ENCODE data around the gene C1QTNF6.

The C1QTNF6 gene

GRCh38 chr22:37211075-37211865 lies 23.2 kb upstream of the C1QTNF6 start:
- Histone ChIP-seq H3K36me3 (ENCODE audit: control insufficient read depth in 4 of 4, insufficient read depth in 4 of 4, low read length in 3 of 4) (no peaks in the 10 kb centered on the region), H3K4me3 (ENCODE audit: control insufficient read depth in 1 of 7, extremely low read depth in 1 of 7, insufficient read depth in 4 of 7, low read depth in 2 of 7, low read length in 6 of 7) (no peak overlapping the region), H3K27me3 (replicated peaks in 2 of 5; ENCODE audit: control insufficient read depth in 4 of 5, insufficient read depth in 5 of 5, low read length in 4 of 5) (no peaks in the 10 kb centered on the region), H3K9me3 (ENCODE audit: control extremely low read depth in 1 of 5, control insufficient read depth in 4 of 5, insufficient read depth in 2 of 5, low read depth in 1 of 5, low read length in 4 of 5) (no peaks in the 10 kb centered on the region), H3K27ac (ENCODE audit: insufficient read depth in 1 of 2, low read depth in 1 of 2, low read length in 2 of 2, poor library complexity in 1 of 2, severe bottlenecking in 2 of 2) (no peak overlapping the region), H3K4me1 (ENCODE audit: control extremely low read depth in 1 of 4, control insufficient read depth in 4 of 4, insufficient read depth in 4 of 4, low read length in 3 of 4) (peaks cover 0 to 17% (median 3%) of the 10 kb centered on the region in 4 experiments)
- ChIA-PET POLR2A (no interaction called here), CTCF (interaction anchor here (1.0 to 2.9 kb wide), 2 partner anchors 49 to 59 kb away, joined by 3 to 9 read pairs; no protein-coding TSS in a partner anchor)
- no peak for DNase-seq
- 96% methylated on average over 21 of the region's 24 CpGs for WGBS (ENCODE audit: insufficient coverage)

GRCh38 chr22:37210041-37210803 lies 22.2 kb upstream of the C1QTNF6 start:
- ChIA-PET POLR2A (interaction anchor here (0.6 to 0.8 kb wide), 2 partner anchors 10 to 30 kb away, joined by 3 read pairs; no protein-coding TSS in a partner anchor), CTCF (interaction anchor here (0.5 to 2.9 kb wide), 3 partner anchors 10 to 197 kb away, joined by 3 to 17 read pairs (median 9); no protein-coding TSS in a partner anchor)
- Histone ChIP-seq H3K9me3 (ENCODE audit: control extremely low read depth in 1 of 5, control insufficient read depth in 4 of 5, insufficient read depth in 2 of 5, low read depth in 1 of 5, low read length in 4 of 5) (no peaks in the 10 kb centered on the region), H3K4me3 (ENCODE audit: control insufficient read depth in 1 of 7, extremely low read depth in 1 of 7, insufficient read depth in 4 of 7, low read depth in 2 of 7, low read length in 6 of 7) (no peak overlapping the region), H3K27ac (ENCODE audit: insufficient read depth in 1 of 2, low read depth in 1 of 2, low read length in 2 of 2, poor library complexity in 1 of 2, severe bottlenecking in 2 of 2) (no peak overlapping the region), H3K36me3 (ENCODE audit: control insufficient read depth in 4 of 4, insufficient read depth in 4 of 4, low read length in 3 of 4) (no peaks in the 10 kb centered on the region), H3K4me1 (ENCODE audit: control extremely low read depth in 1 of 4, control insufficient read depth in 4 of 4, insufficient read depth in 4 of 4, low read length in 3 of 4) (peaks cover 0 to 10% (median under 1%) of the 10 kb centered on the region in 4 experiments), H3K27me3 (replicated peaks in 2 of 5; ENCODE audit: control insufficient read depth in 4 of 5, insufficient read depth in 5 of 5, low read length in 4 of 5) (no peaks in the 10 kb centered on the region)
- WGBS (ENCODE audit: insufficient coverage), result 98% methylated on average over 13 of the region's 15 CpGs
- no peak for DNase-seq

- ChIA-PET CTCF (interaction anchor here (0.5 to 2.9 kb wide), 4 partner anchors 9 to 198 kb away, joined by 3 to 17 read pairs (median 6); no protein-coding TSS in a partner anchor), POLR2A (interaction anchor here (0.5 to 0.6 kb wide), 2 partner anchors 9 to 357 kb away, joined by 3 read pairs; no protein-coding TSS in a partner anchor)
- H3K9me3 ChIP-seq (ENCODE audit: control extremely low read depth in 1 of 5, control insufficient read depth in 4 of 5, insufficient read depth in 2 of 5, low read depth in 1 of 5, low read length in 4 of 5), result no peaks in the 10 kb centered on the region
- H3K4me3 ChIP-seq (ENCODE audit: control insufficient read depth in 1 of 7, extremely low read depth in 1 of 7, insufficient read depth in 4 of 7, low read depth in 2 of 7, low read length in 6 of 7), result no peak overlapping the region
- DNase-seq, result no peak
- H3K36me3 ChIP-seq (ENCODE audit: control insufficient read depth in 4 of 4, insufficient read depth in 4 of 4, low read length in 3 of 4), result no peaks in the 10 kb centered on the region
- peaks cover 0 to 6% (median under 1%) of the 10 kb centered on the region in 4 experiments for H3K4me1 ChIP-seq (ENCODE audit: control extremely low read depth in 1 of 4, control insufficient read depth in 4 of 4, insufficient read depth in 4 of 4, low read length in 3 of 4)
- H3K27me3 ChIP-seq (replicated peaks in 2 of 5; ENCODE audit: control insufficient read depth in 4 of 5, insufficient read depth in 5 of 5, low read length in 4 of 5), result no peaks in the 10 kb centered on the region
- WGBS (ENCODE audit: insufficient coverage), result 86% methylated on average over 7 of the region's 9 CpGs
- no peak overlapping the region for H3K27ac ChIP-seq (ENCODE audit: insufficient read depth in 1 of 2, low read depth in 1 of 2, low read length in 2 of 2, poor library complexity in 1 of 2, severe bottlenecking in 2 of 2)
Measured at GRCh38 chr22:37209140-37209845, 21.2 kb upstream of the C1QTNF6 start.

GRCh38 chr22:37208401-37209139 lies 20.5 kb upstream of the C1QTNF6 start:
- 95% methylated on average over 6 of the region's 7 CpGs for WGBS (ENCODE audit: insufficient coverage)
- Histone ChIP-seq H3K27me3 (replicated peaks in 2 of 5; ENCODE audit: control insufficient read depth in 4 of 5, insufficient read depth in 5 of 5, low read length in 4 of 5) (no peaks in the 10 kb centered on the region), H3K4me3 (ENCODE audit: control insufficient read depth in 1 of 7, extremely low read depth in 1 of 7, insufficient read depth in 4 of 7, low read depth in 2 of 7, low read length in 6 of 7) (no peak overlapping the region), H3K27ac (ENCODE audit: insufficient read depth in 1 of 2, low read depth in 1 of 2, low read length in 2 of 2, poor library complexity in 1 of 2, severe bottlenecking in 2 of 2) (no peak overlapping the region), H3K9me3 (ENCODE audit: control extremely low read depth in 1 of 5, control insufficient read depth in 4 of 5, insufficient read depth in 2 of 5, low read depth in 1 of 5, low read length in 4 of 5) (no peaks in the 10 kb centered on the region), H3K36me3 (ENCODE audit: control insufficient read depth in 4 of 4, insufficient read depth in 4 of 4, low read length in 3 of 4) (no peaks in the 10 kb centered on the region), H3K4me1 (ENCODE audit: control extremely low read depth in 1 of 4, control insufficient read depth in 4 of 4, insufficient read depth in 4 of 4, low read length in 3 of 4) (peaks cover 0 to 1% (median 0%) of the 10 kb centered on the region in 4 experiments)
- ChIA-PET CTCF (interaction anchor here (1.4 to 2.9 kb wide), 4 partner anchors 8 to 52 kb away, joined by 3 to 17 read pairs (median 8); no protein-coding TSS in a partner anchor), POLR2A (no interaction called here)
- DNase-seq, result no peak

DNA sequence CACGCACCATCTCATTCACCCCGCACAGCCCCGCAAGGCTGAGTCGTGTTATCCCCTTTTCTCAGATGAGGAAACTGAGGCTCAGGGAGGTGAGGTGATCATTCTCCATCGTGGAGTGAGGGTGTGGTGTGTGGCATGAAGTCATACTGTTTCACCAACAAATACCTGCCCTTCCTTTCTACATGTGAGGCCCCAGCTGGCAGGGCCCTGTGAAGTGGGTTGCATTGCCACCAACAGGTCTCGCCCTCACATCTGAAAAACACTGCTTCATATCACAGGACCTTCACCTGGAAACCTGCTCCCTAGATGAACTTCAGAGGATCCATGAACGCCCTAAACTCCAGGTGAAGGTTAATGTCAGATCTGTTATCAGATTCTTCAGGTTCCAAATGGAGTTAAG lies 19.9 kb upstream of the C1QTNF6 start:
- H3K36me3 ChIP-seq (ENCODE audit: control insufficient read depth in 4 of 4, insufficient read depth in 4 of 4, low read length in 3 of 4), result no peaks in the 10 kb centered on the region
- WGBS (ENCODE audit: insufficient coverage), result 100% methylated on average over 3 of the region's 7 CpGs
- no peak overlapping the region for H3K4me3 ChIP-seq (ENCODE audit: control insufficient read depth in 1 of 7, extremely low read depth in 1 of 7, insufficient read depth in 4 of 7, low read depth in 2 of 7, low read length in 6 of 7)
- peaks cover 0 to 1% (median 0%) of the 10 kb centered on the region in 4 experiments for H3K4me1 ChIP-seq (ENCODE audit: control extremely low read depth in 1 of 4, control insufficient read depth in 4 of 4, insufficient read depth in 4 of 4, low read length in 3 of 4)
- ChIA-PET CTCF (interaction anchor here (1.4 to 2.3 kb wide), 2 partner anchors 9 to 43 kb away, joined by 3 to 8 read pairs; no protein-coding TSS in a partner anchor), POLR2A (no interaction called here)
- no peak overlapping the region for H3K27ac ChIP-seq (ENCODE audit: insufficient read depth in 1 of 2, low read depth in 1 of 2, low read length in 2 of 2, poor library complexity in 1 of 2, severe bottlenecking in 2 of 2)
- no peaks in the 10 kb centered on the region for H3K27me3 ChIP-seq (replicated peaks in 2 of 5; ENCODE audit: control insufficient read depth in 4 of 5, insufficient read depth in 5 of 5, low read length in 4 of 5)
- DNase-seq, result no peak
- H3K9me3 ChIP-seq (ENCODE audit: control extremely low read depth in 1 of 5, control insufficient read depth in 4 of 5, insufficient read depth in 2 of 5, low read depth in 1 of 5, low read length in 4 of 5), result no peaks in the 10 kb centered on the region

All from common myeloid progenitor, CD34-positive (primary cell).